Measurements from ENCODE around the gene WNT1.

- TF ChIP-seq CTCF (IDR thresholded peaks at IDR 0.05): no peak
- no peak for TF ChIP-seq POLR2AphosphoS5 (IDR thresholded peaks at IDR 0.05)
- no peak for TF ChIP-seq POLR2A (IDR thresholded peaks at IDR 0.05)
Measured at GRCh38 chr12:48980953-48981756, 3.0 kb downstream of the WNT1 start.

Measured in prostate gland (tissue), 2 donors.